NCI-H2029 treated with DMSO at 0.1 percent for 48 hours (cell line): ENCODE results near the gene ABCA6.
"Not testable (repeated sequence)": the region's sequence is repeated elsewhere in the genome, so short reads cannot be mapped to it uniquely, and the experiment has no call there.

ENCODE experiments used
- DNase-seq: peaks from one replicate; lab custom pipeline; 2025; lab: John Stamatoyannopoulos, UW

Gene ABCA6

DNA sequence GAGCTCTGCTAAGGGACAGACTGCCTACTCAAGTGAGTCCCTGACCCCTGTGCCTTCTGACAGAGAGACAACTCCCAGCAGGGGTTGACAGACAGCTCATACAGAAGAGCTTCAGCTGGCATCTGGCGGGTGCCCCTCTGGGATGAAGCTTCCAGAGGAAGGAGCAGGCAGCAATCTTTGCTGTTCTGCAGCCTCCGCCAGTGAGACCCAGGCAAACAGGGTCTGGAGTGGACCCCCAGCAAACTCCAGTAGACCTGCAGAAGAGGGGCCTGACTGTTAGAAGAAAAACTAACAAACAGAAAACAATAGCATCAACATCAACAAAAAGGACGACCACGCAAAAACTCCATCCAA, 70.5 kb downstream of the ABCA6 start:
- DNase-seq, result not testable (repeated sequence)

DNA sequence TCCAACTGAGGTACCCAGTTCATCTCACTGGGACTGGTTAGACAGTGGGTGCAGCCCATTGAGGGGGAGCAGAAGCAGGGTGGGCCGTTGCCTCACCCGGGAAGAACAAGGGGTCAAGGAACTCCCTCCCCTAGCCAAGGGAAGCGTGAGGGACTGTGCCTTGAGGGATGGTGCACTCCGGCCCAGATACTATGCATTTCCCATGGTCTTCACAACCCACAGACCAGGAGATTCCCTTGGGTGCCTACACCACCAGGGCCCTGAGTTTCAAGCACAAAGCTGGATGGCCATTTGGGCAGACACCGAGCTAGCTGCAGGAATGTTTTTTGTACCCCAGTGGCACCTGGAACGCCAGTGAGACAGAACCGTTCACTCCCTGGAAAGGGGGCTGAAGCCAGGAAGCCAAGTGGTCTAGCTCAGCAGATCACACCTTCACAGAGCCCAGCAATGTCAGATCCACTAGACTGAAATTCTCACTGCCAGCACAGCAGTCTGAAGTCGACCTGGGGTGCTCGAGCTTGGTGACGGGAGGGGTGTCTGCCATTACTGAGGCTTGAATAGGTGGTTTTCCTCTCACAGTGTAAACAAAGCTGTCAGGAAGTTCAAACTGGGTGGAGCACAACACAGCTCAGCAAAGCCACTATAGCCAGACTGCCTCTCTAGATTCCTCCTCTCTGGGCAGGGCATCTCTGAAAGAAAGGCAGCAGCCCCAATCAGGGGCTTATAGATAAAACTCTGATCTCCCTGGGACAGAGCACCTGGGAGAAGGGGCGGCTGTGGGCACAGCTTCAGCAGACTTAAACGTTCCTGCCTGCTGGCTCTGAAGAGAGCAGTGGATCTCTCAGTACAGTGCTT, 71.1 kb downstream of the ABCA6 start:
- not testable (repeated sequence) for DNase-seq

DNA sequence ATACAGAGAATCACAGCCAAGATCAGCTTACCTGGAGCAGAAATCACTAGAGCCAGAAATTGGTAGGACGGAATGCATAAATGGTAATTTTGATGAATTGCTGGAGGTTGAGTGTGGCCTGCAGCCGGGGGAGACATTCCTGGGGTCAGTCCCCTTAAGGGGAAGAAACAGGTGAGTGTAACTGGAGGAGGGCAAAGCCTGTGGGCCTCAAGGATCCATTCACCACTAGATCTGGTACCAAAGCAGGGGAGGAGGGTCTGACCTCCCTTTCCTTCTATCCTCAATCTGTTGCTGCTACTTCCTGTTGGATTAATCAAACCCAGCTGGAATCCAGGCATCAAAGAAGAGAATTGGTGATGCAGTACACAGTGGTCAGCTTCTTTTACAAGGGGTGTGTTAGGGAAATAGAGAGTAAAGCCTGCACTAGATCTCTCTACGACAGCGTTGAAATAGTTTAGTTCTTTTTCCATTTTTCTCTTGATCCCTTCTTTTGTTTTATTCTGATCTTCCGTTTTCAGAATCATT, 72.4 kb downstream of the ABCA6 start:
- DNase-seq, result no peak

DNA sequence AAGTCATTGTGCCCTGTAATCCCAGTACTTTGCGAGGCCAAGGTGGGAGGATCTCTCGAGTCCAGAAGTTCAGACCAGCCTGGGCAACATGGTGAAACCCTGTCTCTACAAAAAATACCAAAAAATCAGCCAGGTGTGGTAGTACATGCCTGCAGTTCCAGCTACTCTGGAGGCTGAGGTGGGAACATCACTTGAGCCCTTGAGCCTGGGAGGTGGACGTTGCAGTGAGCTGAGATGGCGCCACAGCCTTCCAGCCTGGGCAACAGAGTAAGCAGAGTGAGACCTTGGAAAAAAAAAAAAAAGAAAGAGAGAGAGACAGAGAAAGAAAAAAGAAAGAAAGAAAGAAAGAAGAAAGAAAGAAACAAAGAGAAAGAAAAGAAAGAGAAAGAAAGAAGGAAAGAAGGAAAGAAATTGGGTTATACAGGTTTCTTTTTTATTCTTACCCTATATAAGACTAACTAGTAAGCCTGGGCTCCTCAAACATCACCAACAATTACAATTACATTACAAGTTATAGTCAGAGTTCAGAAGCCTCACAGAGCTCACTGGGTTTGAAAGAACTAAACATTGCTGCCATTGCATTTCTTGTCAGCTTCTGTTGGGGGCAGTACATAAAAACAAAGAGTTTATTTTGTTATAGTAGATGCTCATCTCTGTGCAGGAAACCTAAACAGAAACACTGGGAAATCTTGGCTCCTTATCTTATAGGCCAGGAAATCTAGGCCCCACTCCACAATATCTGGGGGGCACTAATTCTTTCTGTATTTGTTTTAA, 74.2 kb downstream of the ABCA6 start:
- DNase-seq, result no peak

DNA sequence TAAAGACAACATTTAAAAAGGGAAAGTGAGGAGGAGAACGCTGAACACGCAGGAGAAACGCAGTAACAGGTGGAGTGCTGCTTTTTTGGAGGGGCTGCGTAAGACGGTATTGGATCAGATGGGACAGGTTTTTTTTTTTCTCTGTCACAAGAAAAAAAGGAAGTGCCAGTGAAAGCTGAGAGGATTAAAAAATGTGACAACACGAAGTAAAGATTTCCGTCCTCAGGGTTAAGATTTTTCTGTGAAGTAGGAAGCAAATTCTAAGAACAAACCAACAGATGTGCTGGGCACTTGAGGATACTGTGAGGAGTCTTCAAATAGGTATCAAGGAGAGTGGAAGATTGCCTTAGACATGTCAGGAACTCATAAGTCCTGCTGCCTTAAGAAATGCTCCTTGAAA, 75.2 kb downstream of the ABCA6 start:
- no peak for DNase-seq

DNA sequence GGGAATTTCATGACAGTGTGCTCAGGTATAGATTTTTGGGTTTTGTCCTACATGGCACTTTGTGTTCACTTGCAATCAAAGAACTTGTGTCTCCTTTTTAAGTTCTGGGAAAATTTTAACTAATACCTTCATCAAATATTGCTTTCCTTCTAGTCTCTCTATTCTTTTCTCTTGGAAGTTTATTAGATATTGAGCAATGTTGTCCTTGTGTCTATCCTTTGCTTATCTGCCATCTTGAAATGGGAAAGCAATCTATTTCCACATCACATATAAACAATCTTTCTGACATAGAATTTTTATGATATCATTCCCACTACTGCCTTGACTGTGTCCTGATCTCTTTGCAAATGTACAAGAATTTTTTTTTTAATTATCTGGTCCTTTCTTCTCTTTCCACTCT, 76.6 kb downstream of the ABCA6 start:
- no peak for DNase-seq

DNA sequence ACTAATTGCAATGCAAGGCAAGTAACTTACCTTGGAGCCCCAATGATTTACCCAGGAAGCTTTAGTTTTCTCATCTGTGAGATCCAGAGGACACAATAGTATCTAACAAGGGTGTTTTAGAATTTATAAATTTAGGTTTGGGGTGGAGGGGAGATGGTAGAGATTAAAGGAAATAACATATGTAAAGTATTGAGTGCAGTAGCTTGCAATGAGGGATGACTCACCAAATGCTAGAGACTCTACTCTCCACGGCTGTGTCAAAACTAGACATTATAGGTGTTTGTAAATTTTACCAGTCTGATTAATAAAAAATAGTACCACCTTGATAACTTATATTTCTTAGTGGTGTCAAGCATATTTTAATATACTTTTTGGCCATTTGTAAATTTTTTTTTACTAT, 77.2 kb downstream of the ABCA6 start:
- no peak for DNase-seq

DNA sequence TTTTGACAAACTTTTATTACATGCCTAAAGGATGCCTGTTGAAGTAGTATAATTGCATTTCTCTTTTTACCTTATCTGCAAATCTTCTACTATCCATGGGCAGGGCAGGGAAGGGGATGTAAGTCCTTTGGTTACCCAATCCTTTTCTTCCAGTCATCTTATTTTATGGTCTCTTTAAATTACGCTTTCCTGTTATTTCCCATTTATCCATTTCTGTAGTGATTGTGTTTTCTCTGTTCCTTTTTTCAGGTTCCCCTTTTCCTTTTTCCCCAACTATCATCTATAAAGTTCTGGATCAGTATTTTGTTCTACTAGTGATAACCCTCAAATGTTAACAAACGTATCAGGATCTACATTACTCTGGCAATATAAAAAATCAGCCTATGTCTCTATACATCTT, 77.7 kb downstream of the ABCA6 start:
- no peak for DNase-seq

DNA sequence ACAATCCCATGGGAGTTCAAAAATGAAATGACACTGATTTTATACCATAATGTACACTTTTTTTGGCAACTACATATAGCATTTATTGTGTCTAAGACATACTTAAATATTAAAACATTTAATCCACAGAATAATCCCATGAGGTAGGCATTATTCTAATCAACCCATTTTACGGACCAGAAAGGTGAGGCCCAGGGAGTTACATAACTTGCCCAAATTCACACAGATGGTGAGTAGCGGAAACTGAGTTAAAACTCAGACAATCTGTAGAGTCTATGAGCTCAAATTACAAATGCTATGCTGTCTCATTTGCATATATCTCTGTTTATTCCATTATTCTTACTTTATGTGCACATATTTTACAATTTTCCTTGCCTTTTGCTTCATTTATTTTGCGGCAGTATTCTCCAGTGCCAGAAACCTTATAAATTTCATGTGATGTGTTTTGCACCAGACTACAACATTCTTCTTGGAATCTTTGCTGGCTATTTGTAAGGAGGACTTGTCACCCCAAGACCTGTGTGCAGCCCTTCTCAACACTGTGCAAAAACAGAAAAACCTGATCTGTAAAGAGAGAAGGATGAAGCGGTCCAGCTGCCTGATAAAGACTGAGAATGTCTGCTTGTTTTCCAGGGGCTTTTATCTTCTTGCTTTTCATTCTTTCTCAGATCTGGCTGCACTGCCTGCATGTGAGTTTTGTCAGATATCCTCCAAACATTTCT, 78.7 kb downstream of the ABCA6 start:
- DNase-seq, result no peak

DNA sequence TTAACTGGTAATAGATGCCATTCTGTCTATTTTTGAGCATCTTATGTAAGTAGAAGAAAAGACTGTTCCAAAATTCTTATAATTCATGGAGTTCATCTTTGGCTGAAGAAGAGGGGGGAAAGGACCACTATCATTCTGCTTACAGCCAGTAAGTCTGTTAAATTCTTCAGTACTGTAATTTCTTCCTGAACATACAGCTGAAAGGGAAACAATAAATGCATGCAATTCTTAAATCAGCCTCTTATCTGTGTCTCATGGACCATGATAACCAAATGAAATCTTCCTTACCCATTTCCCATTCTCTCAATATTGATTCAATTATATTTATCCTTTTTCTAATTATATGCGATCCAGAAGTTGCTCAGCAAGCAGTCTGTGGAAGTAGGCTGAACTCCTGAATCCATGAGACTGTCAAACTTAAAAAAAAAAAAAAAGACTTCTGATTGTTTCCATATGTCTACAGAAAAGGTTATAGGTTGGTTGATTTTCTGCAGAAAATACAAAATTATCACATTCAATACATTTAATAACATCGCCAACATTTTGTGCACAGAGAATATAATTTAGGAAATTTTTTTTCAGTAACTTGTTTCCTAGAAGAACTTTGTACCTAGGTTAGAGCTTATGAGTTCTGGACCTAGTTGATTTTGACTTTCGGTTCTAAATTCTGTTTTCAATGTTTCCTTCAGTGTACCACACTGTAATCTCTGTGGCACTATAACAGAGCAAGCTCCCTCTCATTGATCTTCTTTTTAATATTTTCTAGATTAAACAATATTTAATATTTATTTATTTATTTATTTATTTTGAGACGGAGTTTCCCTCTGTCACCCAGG, 79.8 kb downstream of the ABCA6 start:
- DNase-seq, result no peak

DNA sequence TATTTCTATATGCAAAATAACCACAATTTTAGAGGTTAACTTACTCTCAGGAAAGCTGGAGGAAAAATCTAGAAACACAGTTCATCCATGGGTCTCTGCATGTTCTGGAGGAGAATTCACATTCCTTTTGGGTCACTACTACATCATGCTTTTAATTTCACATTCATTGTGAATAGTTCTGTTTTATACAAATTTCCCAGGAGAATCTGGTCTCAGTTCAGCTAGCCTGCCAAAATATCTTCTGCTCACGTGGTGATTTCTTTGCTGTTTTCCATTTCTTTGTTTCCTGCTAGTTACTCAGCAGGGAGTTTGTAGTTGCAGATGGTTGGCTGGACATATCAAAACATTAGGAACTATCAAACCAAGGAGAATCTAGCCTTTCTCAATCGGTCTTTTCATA, 80.9 kb downstream of the ABCA6 start, which contains the start of gene ABCA9:
ABCA9 (minus strand) TSS at position 106 of the 400 bp plus-strand sequence. CDS start 9,801 bp downstream, outside the sequence.
- DNase-seq, result no peak

DNA sequence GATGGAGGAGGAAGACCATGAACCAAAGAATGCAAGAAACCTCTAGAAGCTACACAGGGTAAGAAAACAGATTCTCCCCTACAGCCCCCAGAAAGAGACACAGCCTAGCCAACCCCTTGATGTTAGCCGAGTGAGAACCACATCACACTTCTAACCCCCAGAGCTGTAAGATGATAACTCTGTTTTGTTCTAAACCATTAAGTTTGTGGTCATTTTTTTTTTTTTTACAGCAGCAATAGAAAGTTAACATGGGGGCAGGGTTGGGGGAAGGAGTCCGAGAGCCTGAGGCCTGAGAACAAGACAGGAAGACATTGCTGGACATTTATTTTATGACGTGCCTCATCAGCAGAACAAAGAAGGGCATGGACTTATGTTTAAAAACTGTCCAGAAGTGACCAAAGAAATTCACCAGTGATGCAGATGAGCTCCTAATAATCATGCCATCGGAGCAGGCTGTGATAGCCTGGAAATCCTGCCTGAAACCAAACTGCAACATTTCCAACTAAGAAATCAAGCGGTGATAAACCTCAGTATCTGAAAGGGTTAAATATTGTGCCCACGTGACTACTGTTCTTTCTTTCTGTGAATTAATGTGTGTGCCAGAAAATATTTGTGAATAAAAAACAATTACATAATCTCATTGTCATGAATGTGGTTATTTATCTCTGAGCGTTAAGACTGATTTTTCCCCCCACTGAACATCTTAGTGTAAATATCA, 82.1 kb downstream of the ABCA6 start:
- no peak for DNase-seq

DNA sequence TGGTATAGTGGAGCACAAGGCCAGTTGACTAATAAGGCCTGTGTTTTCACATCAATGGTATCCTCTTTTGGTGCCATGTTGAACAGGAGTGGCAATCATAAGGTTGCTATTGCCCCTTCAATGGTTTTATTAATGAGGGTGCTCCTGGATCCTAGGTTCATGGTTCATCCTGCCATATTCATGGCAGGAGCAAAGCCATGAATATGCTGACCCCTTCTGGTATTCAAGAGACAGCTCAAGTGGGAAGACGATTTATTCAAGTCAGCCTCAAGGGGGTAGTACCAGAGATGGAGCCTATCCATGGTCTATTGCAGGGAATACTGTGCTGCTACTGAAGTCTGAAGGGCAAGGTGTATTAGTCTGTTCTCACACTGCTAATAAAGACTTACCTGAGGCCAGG, 83.5 kb downstream of the ABCA6 start:
- no peak for DNase-seq

DNA sequence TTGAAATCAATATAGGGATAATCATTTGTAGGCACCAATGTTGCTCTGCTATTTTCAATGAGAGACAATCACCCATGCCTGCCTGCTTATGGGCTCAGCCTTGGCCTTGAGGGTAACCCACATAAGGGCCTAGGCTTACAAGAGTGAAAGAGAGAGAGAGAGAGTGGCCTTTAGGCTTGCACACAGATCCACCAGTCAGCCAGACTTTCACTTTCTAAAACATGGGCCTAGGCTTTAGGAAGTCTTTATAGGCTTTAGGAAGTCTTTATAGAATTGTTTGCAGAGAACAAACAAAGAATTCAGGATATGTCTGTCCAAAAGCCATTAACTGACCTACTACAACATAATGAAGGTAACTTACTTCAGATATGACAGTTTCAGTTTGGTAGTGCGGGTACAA, 84.4 kb downstream of the ABCA6 start:
- DNase-seq, result no peak

DNA sequence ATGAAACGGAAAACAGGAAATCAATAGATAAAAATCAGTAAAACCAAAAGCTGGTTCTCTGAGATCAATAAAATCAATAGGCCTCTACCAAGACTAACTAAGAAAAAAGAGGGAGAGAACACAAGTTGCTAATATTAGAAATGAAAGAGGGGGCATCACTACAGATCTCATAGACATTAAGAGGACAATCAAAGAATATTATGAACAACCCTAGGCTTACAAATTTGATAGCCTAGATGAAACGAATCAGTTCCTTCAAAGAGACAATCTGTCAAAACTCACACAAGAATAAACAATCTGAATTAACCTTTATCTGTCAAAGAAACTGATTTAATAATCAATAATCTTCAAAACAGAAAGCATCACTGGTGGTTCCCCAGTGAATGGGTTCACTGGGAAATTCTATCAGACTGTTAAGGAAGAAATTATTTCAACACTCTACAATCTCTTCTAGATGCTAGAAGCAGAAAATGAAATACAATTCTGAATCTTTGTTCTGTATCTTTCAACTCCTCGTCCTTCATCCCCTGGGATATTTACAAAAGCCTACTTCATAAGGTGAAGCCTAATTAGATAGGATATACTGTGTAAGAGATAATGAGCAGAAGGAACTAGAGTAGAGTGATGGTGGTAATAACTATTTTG, 85.4 kb downstream of the ABCA6 start:
- no peak for DNase-seq

DNA sequence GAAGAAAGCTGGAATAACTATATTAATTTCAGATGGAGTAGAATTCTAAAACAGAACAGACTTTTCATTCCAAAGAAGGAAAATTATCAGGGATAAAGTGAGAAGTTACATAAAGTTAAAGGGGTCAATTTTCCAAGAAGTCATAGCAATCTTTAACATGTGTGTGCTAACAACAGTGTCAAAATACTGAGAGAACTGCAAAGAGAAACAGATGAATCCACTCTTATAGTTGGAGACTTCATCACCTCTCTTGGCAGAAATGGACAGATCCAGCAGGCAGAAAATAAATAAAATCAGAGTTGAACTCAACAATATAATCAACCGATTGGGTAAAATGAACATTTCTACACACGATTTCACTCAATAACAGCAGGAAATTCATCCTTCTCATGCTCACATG, 86.4 kb downstream of the ABCA6 start:
- no peak for DNase-seq

DNA sequence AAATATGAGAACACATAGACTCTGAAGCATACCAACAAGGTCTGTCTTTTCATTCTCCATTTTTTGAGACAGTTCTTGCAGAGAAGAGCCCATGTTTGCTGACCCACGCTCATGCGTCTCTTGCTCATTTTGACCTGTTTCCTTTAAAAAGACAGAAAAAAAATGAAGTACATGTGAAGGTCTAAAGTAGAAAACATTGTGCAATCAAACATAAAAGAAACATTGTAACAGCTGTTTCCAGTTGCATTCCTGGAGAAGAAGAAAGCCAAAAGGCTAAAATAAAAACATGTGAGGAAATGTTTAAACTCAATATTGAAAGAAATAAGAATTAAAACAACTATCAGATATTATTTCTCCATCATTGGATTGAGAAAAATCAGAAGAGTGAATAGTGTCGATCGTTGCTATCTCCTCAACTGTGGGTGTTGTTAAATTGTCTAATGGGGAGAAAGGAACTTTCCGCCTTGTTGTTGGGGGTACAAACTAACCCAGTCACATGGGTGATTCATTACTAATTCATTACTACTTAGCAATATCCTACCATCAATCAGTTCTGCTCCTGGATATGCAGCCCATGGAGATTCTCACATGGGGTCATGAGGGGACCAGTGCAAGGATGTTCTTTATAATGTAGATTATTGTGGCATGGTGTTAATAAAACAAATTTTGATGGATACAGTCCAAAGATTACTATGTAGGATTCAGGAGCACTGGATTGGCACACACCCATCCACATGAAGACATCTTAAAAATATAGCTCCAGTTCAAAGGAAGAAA, 90.5 kb downstream of the ABCA6 start:
- no peak for DNase-seq

DNA sequence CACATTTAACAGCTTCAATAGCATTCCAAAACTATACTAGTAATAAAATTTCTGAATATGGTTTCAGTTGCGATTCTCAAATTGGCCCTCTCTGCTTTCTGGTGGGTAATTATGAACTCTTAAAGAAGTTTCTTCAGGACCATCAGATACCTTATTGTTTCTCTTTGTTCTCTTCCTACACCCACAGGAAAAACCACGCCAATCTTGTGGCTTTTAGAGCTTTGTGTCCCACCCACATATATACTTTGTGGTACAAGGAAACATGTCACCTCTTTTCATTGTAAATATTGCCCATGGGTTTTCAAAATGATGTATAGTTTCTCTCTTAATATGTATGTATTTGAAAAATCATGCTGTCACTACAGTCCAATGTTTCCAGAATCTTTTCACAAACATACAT, 93.1 kb downstream of the ABCA6 start:
- no peak for DNase-seq
